ENCODE measurements around the gene POMGNT2. TPM values are rescaled to one million over a fixed set of nuclear protein-coding genes. Genes with fewer than 3 reads are reported as not detected.
A peak's percentile ranks its signal among the peaks of the same experiment; 100 is the strongest.
"Not testable (repeated sequence)": the region's sequence is repeated elsewhere in the genome, so short reads cannot be mapped to it uniquely, and the experiment has no call there.

The POMGNT2 gene
- total RNA-seq, 1 donor from 2014 or later, result 14.5 TPM

- no peak overlapping the region for H3K27ac ChIP-seq
- intact Hi-C loops (cut with DNase I), result no loop called here
- no peaks in the 10 kb centered on the region for H3K4me1 ChIP-seq
- no peak for DNase-seq (ENCODE audit: low spot score in 2 of 2)
- H3K9me3 ChIP-seq, result peaks cover 0 to 3% of the 10 kb centered on the region in 2 donors
- H3K4me3 ChIP-seq, result no peak overlapping the region
- no peaks in the 10 kb centered on the region for H3K36me3 ChIP-seq
- TF ChIP-seq CTCF (IDR thresholded peaks at IDR 0.05), result peak in 1 of 3 experiments; percentile 21
- H3K27me3 ChIP-seq, result no peaks in the 10 kb centered on the region
Measured at GRCh38 chr3:43071313-43071893, 34.5 kb downstream of the POMGNT2 start.

GRCh38 chr3:43070670-43071069, 35.2 kb downstream of the POMGNT2 start:
- H3K4me3 ChIP-seq; H3K4me1 ChIP-seq; H3K36me3 ChIP-seq; intact Hi-C loops (cut with DNase I); DNase-seq (ENCODE audit: low spot score in 2 of 2); H3K27ac ChIP-seq; H3K9me3 ChIP-seq; H3K27me3 ChIP-seq: not testable (repeated sequence)

DNA sequence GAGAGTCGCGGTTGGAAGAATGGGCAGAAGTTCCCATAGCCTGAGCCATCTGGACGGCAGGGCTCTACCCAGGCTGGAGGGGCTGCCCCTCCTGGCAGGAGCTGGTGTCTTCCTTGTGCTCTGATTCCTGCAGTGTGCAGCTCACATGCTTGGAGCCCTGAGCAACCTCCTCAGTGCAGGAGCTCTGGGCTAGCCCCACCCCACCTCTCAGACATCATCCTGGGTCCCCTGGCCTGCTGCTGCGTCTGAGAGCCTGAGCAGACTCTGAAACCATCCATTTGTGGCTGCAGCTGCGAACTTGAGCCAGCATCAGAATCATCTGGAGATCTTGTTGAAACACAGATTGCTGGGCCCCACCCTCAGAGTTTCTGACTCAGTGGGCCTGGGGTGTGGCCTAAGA, 42.8 kb downstream of the POMGNT2 start:
- peaks cover 0 to 19% of the 10 kb centered on the region in 2 donors for H3K36me3 ChIP-seq
- H3K27ac ChIP-seq, result no peak overlapping the region
- H3K27me3 ChIP-seq, result no peaks in the 10 kb centered on the region
- no peak for DNase-seq (ENCODE audit: low spot score in 2 of 2)
- TF ChIP-seq CTCF (IDR thresholded peaks at IDR 0.05), result no peak
- H3K9me3 ChIP-seq, result no peaks in the 10 kb centered on the region
- intact Hi-C loops (cut with DNase I), result no loop called here
- H3K4me3 ChIP-seq, result no peak overlapping the region
- H3K4me1 ChIP-seq, result no peaks in the 10 kb centered on the region

DNA sequence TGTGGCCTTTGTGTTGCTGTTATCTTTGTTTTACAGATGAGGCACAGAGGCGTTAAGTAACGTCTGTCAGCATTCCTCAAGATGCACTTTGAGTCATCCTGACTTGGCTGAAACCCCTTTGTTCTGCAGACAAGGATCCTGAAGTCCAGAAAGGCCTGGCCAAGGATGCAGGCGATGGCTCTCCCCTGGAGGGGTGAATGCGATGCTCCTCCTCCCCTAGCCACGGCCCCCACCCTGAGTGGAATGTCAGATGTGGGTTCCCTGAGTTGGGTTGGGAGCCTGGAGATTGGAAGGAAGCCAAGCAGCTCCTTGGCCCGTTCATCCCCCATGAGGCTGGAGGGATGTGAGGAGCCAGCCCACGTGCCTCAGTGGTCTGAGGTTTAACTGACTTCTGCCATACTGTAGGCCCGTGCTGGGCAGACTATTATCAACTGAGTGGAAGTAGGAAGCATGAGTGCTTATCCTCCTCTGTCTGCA, 43.3 kb downstream of the POMGNT2 start:
- no peak overlapping the region for H3K4me3 ChIP-seq
- no peak for DNase-seq (ENCODE audit: low spot score in 2 of 2)
- H3K4me1 ChIP-seq, result no peaks in the 10 kb centered on the region
- no peaks in the 10 kb centered on the region for H3K9me3 ChIP-seq
- intact Hi-C loops (cut with DNase I), result no loop called here
- no peak for TF ChIP-seq CTCF (IDR thresholded peaks at IDR 0.05)
- no peak overlapping the region for H3K27ac ChIP-seq
- peaks cover 0 to 19% of the 10 kb centered on the region in 2 donors for H3K36me3 ChIP-seq
- H3K27me3 ChIP-seq, result no peaks in the 10 kb centered on the region

DNA sequence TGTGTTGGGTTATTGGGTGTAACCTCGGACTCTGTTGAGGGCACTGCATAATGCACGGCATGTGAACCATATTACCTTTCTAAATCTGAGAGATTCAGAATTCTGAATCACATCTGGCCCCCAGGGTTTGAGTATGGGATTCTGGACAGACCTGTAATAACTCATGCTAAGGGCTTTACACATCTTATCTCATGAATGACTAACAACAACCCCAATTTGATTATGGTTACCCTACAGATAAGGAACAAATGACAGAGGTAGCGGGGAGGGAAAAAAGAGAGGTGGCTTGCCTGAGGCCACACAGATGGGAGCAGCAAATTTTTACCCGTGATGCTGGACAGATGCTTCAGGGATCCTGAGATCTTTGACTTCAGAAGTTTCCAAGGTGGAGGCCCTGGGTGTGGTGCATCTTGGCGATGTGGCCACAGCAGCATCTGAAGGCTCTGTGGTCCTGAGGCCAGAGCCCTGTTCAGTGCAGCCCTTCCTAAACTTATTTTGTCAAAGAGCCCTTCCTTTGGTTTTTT, 43.8 kb downstream of the POMGNT2 start:
- Histone ChIP-seq H3K27me3 (no peaks in the 10 kb centered on the region), H3K4me3 (no peak overlapping the region), H3K9me3 (no peaks in the 10 kb centered on the region), H3K4me1 (no peaks in the 10 kb centered on the region), H3K27ac (no peak overlapping the region), H3K36me3 (peaks cover 0 to 19% of the 10 kb centered on the region in 2 donors)
- intact Hi-C loops (cut with DNase I), result no loop called here
- TF ChIP-seq CTCF (IDR thresholded peaks at IDR 0.05), result no peak
- no peak for DNase-seq (ENCODE audit: low spot score in 2 of 2)

- intact Hi-C loops (cut with DNase I), result no loop called here
- TF ChIP-seq CTCF (IDR thresholded peaks at IDR 0.05), result no peak
- Histone ChIP-seq H3K9me3 (no peaks in the 10 kb centered on the region), H3K4me3 (no peak overlapping the region), H3K36me3 (peaks cover 0 to 23% of the 10 kb centered on the region in 2 donors), H3K27me3 (no peaks in the 10 kb centered on the region), H3K4me1 (no peaks in the 10 kb centered on the region), H3K27ac (no peak overlapping the region)
- no peak for DNase-seq (ENCODE audit: low spot score in 2 of 2)
Measured at GRCh38 chr3:43061101-43061895, 44.6 kb downstream of the POMGNT2 start.

Measured in ascending aorta (tissue), 2 donors.